ENCODE results near the gene RFPL4A. TPM values are rescaled to one million over a fixed set of nuclear protein-coding genes. Genes with fewer than 3 reads are reported as not detected.
"Not testable (repeated sequence)": the region's sequence is repeated elsewhere in the genome, so short reads cannot be mapped to it uniquely, and the experiment has no call there.

The RFPL4A gene
- not detected for total RNA-seq

DNA sequence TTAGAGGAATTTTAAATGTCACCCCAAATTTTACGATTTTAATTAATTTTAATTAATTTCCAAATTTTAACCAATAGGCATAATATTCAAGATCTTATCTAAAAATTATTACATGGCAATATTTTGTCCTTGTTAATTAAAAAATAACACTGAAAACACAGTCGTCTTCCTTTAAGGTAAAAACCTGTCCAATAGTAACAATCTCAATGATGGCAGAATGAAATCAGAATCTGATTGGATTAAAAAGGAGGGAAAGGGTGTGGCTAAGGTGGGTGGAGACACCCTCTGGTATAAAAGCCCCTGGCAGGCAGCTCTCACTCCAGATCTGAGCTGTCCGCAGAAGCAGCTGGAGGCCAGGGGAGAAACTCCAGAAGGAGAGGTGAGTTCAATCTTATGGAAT, at the start of gene RFPL4A:
RFPL4A (plus strand) TSS at position 301 of the 400 bp plus-strand sequence. CDS start 2,704 bp downstream, outside the sequence.
- ATAC-seq (ENCODE audit: low read depth); H3K36me3 Mint-ChIP-seq; H3K27me3 Mint-ChIP-seq; H3K9me3 Mint-ChIP-seq; H3K4me1 Mint-ChIP-seq; POLR2A ChIA-PET; H3K4me3 Mint-ChIP-seq; H3K27ac Mint-ChIP-seq; DNase-seq: not testable (repeated sequence)

GRCh38 chr19:55711719-55712118, 47.2 kb upstream of the RFPL4A start:
- H3K27me3 Mint-ChIP-seq: peaks cover 10% of the 10 kb centered on the region

GRCh38 chr19:55712804-55713631, 45.9 kb upstream of the RFPL4A start:
- Mint-ChIP-seq H3K4me1 (no peaks in the 10 kb centered on the region), H3K9me3 (peaks cover 5% of the 10 kb centered on the region), H3K27me3 (peaks cover 10% of the 10 kb centered on the region), H3K4me3 (no peak overlapping the region), H3K36me3 (no peaks in the 10 kb centered on the region), H3K27ac (peak overlapping the region; percentile 0)
- DNase-seq (no peak), ATAC-seq (ENCODE audit: low read depth) (no peak)
- POLR2A ChIA-PET: no interaction called here

More at GRCh38 chr19:55711719-55712118, 47.2 kb upstream of the RFPL4A start:
- DNase-seq: no peak
- no peaks in the 10 kb centered on the region for H3K36me3 Mint-ChIP-seq
- no peak overlapping the region for H3K4me3 Mint-ChIP-seq
- H3K27ac Mint-ChIP-seq: no peak overlapping the region
- ATAC-seq (ENCODE audit: low read depth): no peak
- peaks cover 5% of the 10 kb centered on the region for H3K9me3 Mint-ChIP-seq
- POLR2A ChIA-PET: no interaction called here
- H3K4me1 Mint-ChIP-seq: no peaks in the 10 kb centered on the region

GRCh38 chr19:55716531-55716930, 42.4 kb upstream of the RFPL4A start:
- H3K4me1 Mint-ChIP-seq: no peaks in the 10 kb centered on the region
- H3K27me3 Mint-ChIP-seq: peaks cover 14% of the 10 kb centered on the region
- no peak for ATAC-seq (ENCODE audit: low read depth)
- H3K4me3 Mint-ChIP-seq: no peak overlapping the region
- peaks cover 8% of the 10 kb centered on the region for H3K9me3 Mint-ChIP-seq
- DNase-seq: no peak
- POLR2A ChIA-PET: no interaction called here
- H3K36me3 Mint-ChIP-seq: no peaks in the 10 kb centered on the region
- H3K27ac Mint-ChIP-seq: no peak overlapping the region

- H3K36me3 Mint-ChIP-seq: no peaks in the 10 kb centered on the region
- peaks cover 15% of the 10 kb centered on the region for H3K27me3 Mint-ChIP-seq
- no peak for DNase-seq
- H3K4me3 Mint-ChIP-seq: no peak overlapping the region
- POLR2A ChIA-PET: no interaction called here
- no peak overlapping the region for H3K27ac Mint-ChIP-seq
- no peaks in the 10 kb centered on the region for H3K4me1 Mint-ChIP-seq
- ATAC-seq (ENCODE audit: low read depth): no peak
- H3K9me3 Mint-ChIP-seq: peaks cover 13% of the 10 kb centered on the region
Measured at GRCh38 chr19:55717251-55717650, 41.6 kb upstream of the RFPL4A start.

DNA sequence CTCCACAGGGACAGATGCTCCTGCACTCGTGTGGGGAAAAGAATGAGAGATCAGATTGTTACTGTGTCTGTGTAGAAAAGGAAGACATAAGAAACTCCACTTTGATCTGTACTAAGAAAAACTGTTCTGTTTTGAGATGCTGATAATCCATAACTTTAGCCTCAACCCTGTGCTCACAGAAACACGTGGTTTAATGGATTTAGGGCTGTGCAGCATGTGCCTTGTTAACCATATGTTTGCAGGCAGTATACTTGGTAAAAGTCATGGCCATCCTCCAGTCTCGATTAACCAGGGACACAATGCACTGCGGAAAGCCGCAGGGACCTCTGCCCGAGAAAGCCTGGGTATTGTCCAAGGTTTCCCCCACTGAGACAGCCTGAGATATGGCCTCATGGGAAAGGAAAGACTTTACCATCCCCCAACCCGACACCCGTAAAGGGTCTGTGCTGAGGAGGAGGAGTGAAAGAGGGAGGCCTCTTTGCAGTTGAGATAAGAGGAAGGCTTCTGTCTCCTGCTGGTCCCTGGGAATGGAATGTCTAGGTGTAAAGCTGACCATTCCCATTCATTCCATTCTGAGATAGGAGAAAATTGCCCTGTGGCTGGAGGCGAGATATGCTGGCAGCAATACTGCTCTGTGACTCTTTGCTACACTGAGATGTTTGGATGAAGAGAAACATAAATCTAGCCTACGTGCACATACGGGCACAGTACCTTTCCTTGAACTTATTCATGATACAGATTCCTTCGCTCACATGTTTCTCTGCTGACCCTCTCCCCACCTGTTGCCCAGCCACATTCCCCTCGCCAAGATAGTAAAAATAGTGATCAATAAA, 40.8 kb upstream of the RFPL4A start:
- Mint-ChIP-seq H3K9me3 (peaks cover 15% of the 10 kb centered on the region), H3K27me3 (peaks cover 14% of the 10 kb centered on the region)
- DNase-seq; POLR2A ChIA-PET; H3K27ac Mint-ChIP-seq; ATAC-seq (ENCODE audit: low read depth); H3K4me1 Mint-ChIP-seq; H3K36me3 Mint-ChIP-seq; H3K4me3 Mint-ChIP-seq: not testable (repeated sequence)

- Mint-ChIP-seq H3K27me3 (peaks cover 18% of the 10 kb centered on the region), H3K4me3 (no peak overlapping the region), H3K4me1 (no peaks in the 10 kb centered on the region), H3K9me3 (peaks cover 14% of the 10 kb centered on the region), H3K27ac (no peak overlapping the region), H3K36me3 (no peaks in the 10 kb centered on the region)
- ATAC-seq (ENCODE audit: low read depth): no peak
- DNase-seq: no peak
- POLR2A ChIA-PET: no interaction called here
Measured at GRCh38 chr19:55720214-55720746, 38.6 kb upstream of the RFPL4A start.

- H3K27me3 Mint-ChIP-seq: peaks cover 20% of the 10 kb centered on the region
- DNase-seq: no peak
- no peak overlapping the region for H3K4me3 Mint-ChIP-seq
- H3K27ac Mint-ChIP-seq: no peak overlapping the region
- no peaks in the 10 kb centered on the region for H3K36me3 Mint-ChIP-seq
- POLR2A ChIA-PET: no interaction called here
- peaks cover 14% of the 10 kb centered on the region for H3K9me3 Mint-ChIP-seq
- no peak for ATAC-seq (ENCODE audit: low read depth)
- H3K4me1 Mint-ChIP-seq: no peaks in the 10 kb centered on the region
Measured at GRCh38 chr19:55720801-55721200, 38.1 kb upstream of the RFPL4A start.

DNA sequence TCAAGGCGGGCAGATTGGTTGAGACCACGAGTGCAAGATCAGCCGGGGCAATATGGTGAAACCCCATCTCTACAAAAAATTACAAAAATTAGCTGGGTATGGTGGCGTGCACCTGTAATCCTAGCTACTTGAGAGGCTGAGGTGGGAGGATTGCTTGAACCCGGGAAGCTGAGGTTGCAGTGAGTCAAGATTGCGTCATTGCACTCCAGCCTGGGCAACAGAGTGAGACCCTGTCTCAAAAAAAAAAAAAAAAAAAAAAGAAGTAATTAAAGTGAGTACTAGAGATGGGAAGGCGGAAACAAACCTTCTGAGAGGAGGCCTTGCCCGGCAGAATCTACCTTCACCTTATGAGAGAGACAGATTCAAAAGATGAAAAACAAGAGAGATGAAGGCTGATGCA, 35.4 kb upstream of the RFPL4A start:
- Mint-ChIP-seq H3K4me1 (no peaks in the 10 kb centered on the region), H3K27ac (no peak overlapping the region), H3K4me3 (no peak overlapping the region), H3K9me3 (peaks cover 14% of the 10 kb centered on the region), H3K27me3 (peaks cover 17% of the 10 kb centered on the region), H3K36me3 (no peaks in the 10 kb centered on the region)
- POLR2A ChIA-PET: no interaction called here
- no peak for ATAC-seq (ENCODE audit: low read depth)
- no peak for DNase-seq

DNA sequence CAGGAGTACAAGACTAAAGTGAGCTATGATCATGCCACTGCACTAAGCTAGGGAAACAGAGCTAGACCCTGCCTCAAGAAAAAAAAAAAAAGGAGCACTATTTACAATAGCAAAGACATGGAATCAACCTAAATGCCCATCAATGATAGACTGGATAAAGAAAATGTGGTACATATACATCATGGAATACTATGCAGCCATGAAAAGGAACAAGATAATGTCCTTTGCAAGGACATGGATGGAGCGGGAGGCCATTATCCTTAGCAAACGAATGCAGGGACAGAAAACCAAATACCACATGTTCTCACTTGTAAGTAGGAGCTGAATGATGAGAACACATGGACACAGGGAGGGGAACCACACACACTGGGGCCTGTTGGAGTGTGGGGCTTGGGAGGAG, 28.5 kb upstream of the RFPL4A start:
- DNase-seq; H3K36me3 Mint-ChIP-seq; H3K4me3 Mint-ChIP-seq; POLR2A ChIA-PET; H3K27ac Mint-ChIP-seq; ATAC-seq (ENCODE audit: low read depth); H3K4me1 Mint-ChIP-seq; H3K27me3 Mint-ChIP-seq; H3K9me3 Mint-ChIP-seq: not testable (repeated sequence)

GRCh38 chr19:55738302-55738701, 20.6 kb upstream of the RFPL4A start, which contains the start of gene NLRP9:
Gene NLRP9 (minus strand): TSS chr19:55738402. CDS start chr19:55738374, 28 bp downstream.
- ATAC-seq (ENCODE audit: low read depth): no peak
- no peak for DNase-seq
- no peaks in the 10 kb centered on the region for H3K9me3 Mint-ChIP-seq
- H3K4me1 Mint-ChIP-seq: no peaks in the 10 kb centered on the region
- peaks cover 3% of the 10 kb centered on the region for H3K27me3 Mint-ChIP-seq
- no peak within 1 kb of the TSS for H3K4me3 Mint-ChIP-seq
- no peaks in the 10 kb centered on the region for H3K36me3 Mint-ChIP-seq
- no peak within 1 kb of the TSS for H3K27ac Mint-ChIP-seq
- POLR2A ChIA-PET: no interaction called here

DNA sequence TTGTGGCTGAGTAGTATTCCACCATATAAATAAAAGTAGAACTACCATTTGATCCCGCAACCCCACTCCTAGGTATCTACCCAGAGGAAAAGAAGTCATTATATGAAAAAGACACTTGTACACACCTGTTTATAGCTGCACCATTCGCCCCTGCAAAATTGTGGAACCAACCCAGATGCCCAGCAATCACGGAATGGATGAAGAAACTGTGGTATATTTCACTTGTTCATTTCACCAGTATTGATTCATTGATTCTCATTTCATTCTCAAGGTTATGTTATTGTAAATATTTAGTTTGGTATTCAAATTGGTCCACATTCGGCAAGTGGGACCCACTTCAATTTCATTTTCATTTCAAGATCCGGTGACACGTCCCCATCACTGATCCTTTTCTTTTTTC, 8.2 kb upstream of the RFPL4A start:
- H3K36me3 Mint-ChIP-seq: no peaks in the 10 kb centered on the region
- H3K4me1 Mint-ChIP-seq: no peaks in the 10 kb centered on the region
- no peak overlapping the region for H3K4me3 Mint-ChIP-seq
- no peak for DNase-seq
- no peak overlapping the region for H3K27ac Mint-ChIP-seq
- ATAC-seq (ENCODE audit: low read depth): no peak
- POLR2A ChIA-PET: no interaction called here
- no peaks in the 10 kb centered on the region for H3K27me3 Mint-ChIP-seq
- no peaks in the 10 kb centered on the region for H3K9me3 Mint-ChIP-seq

GRCh38 chr19:55753401-55753800, 5.5 kb upstream of the RFPL4A start:
- no peak for ATAC-seq (ENCODE audit: low read depth)
- H3K36me3 Mint-ChIP-seq: no peaks in the 10 kb centered on the region
- no peak overlapping the region for H3K4me3 Mint-ChIP-seq
- no peak overlapping the region for H3K27ac Mint-ChIP-seq
- POLR2A ChIA-PET: no interaction called here
- no peaks in the 10 kb centered on the region for H3K9me3 Mint-ChIP-seq
- no peaks in the 10 kb centered on the region for H3K27me3 Mint-ChIP-seq
- no peak for DNase-seq
- no peaks in the 10 kb centered on the region for H3K4me1 Mint-ChIP-seq

Measured in activated naive CD8-positive, alpha-beta T cell treated with anti-CD3 and anti-CD28 coated beads, Interleukin-2, amount 10 ng/mL, durations not matched to agents 7 days and 5 days (primary cell).